ENCODE results near the gene LKAAEAR1.

- no peak for TF ChIP-seq CTCF (IDR thresholded peaks at IDR 0.05; ENCODE audit: low read depth, low read length)
- no peak for TF ChIP-seq MAX (IDR thresholded peaks at IDR 0.05; ENCODE audit: low read depth, low read length)
These were observed 20.7 kb upstream of the LKAAEAR1 start for GRCh38 chr20:64104667-64105451.
